Pulmonary artery endothelial cell (primary cell): ENCODE measurements around the gene CAPN11. TPM values are rescaled to one million over a fixed set of nuclear protein-coding genes. Genes with fewer than 3 reads are reported as not detected.
"Not testable (repeated sequence)": the region's sequence is repeated elsewhere in the genome, so short reads cannot be mapped to it uniquely, and the experiment has no call there.

Experiments used
- DNase-seq: peaks from one replicate; pipeline ENCODE4 v3.0.0-alpha.2; 2011; ENCODE audit warnings: low read depth, low spot score
- total RNA-seq: library from RNA; depleted of rRNA; stranded (reverse); fragments of >200 nt; gene quantifications from 2 replicates; pipeline ENCODE4 v1.2.3, GENCODE V29; 2014

The CAPN11 gene
- total RNA-seq, 1 donor from 2014 or later, result 2.7 TPM

- DNase-seq, result no peak
Measured at GRCh38 chr6:44227148-44227793, 68.7 kb downstream of the CAPN11 start.

- DNase-seq, result no peak
Measured at GRCh38 chr6:44228031-44228430, 69.4 kb downstream of the CAPN11 start.

- DNase-seq, result no peak
Measured at GRCh38 chr6:44228433-44228832, 69.8 kb downstream of the CAPN11 start.

- DNase-seq, result no peak
Measured at GRCh38 chr6:44228836-44229235, 70.2 kb downstream of the CAPN11 start.

GRCh38 chr6:44229376-44230033 lies 70.9 kb downstream of the CAPN11 start:
- no peak for DNase-seq

- DNase-seq, result no peak
Measured at GRCh38 chr6:44230034-44230675, 71.5 kb downstream of the CAPN11 start.

GRCh38 chr6:44231426-44231825 lies 72.8 kb downstream of the CAPN11 start:
- DNase-seq, result not testable (repeated sequence)

- no peak for DNase-seq
Measured at GRCh38 chr6:44232676-44233566, 74.3 kb downstream of the CAPN11 start.

GRCh38 chr6:44233567-44234100 lies 75.0 kb downstream of the CAPN11 start:
- DNase-seq, result no peak

Other genes with a start within 250 kb of the CAPN11 start
- gene MRPL14, start 31.4 kb upstream of the CAPN11 start, total RNA-seq, result 60.5 and 70.8 TPM in 2 replicates
- 14.0 and 21.8 TPM in 2 replicates for gene TMEM63B, start 31.3 kb upstream of the CAPN11 start, total RNA-seq
- 0.13 TPM in 1 of 2 replicates, not detected in the other for gene MYMX, start 58.1 kb downstream of the CAPN11 start, total RNA-seq
- 72.0 and 88.4 TPM in 2 replicates for gene SLC29A1, start 64.8 kb downstream of the CAPN11 start, total RNA-seq
- gene HSP90AB1, start 88.3 kb downstream of the CAPN11 start, total RNA-seq, result 779 and 1,245 TPM in 2 replicates
- 43.8 and 57.0 TPM in 2 replicates for gene SLC35B2, start 98.7 kb downstream of the CAPN11 start, total RNA-seq
- 9.6 and 14.0 TPM in 2 replicates for gene NFKBIE, start 106.7 kb downstream of the CAPN11 start, total RNA-seq
- gene TMEM151B, start 111.6 kb downstream of the CAPN11 start, total RNA-seq, result 0.07 and 0.11 TPM in 2 replicates
- gene AARS2, start 154.5 kb downstream of the CAPN11 start, total RNA-seq, result 17.3 and 27.0 TPM in 2 replicates
- gene SPATS1, start 183.8 kb downstream of the CAPN11 start, total RNA-seq, result not detected in 2 replicates
- gene CDC5L, start 228.9 kb downstream of the CAPN11 start, total RNA-seq, result 21.1 and 28.5 TPM in 2 replicates